IgD-negative memory B cell (primary cell): ENCODE data around the gene NTN1. TPM values are rescaled to one million over a fixed set of nuclear protein-coding genes. Genes with fewer than 3 reads are reported as not detected.
"Not testable (repeated sequence)": the region's sequence is repeated elsewhere in the genome, so short reads cannot be mapped to it uniquely, and the experiment has no call there.

Experiments
- H3K27ac Mint-ChIP-seq, 3 donors: one replicate each; pipeline ENCODE4 v1.8.0; 2020 to 2022; ENCODE audit warnings: mild to moderate bottlenecking in 3 of 3, mixed read lengths in 3 of 3, moderate library complexity in 1 of 3
- H3K27me3 Mint-ChIP-seq: one replicate; pipeline ENCODE4 v1.8.0; 2021; ENCODE audit warnings: mixed read lengths
- H3K36me3 Mint-ChIP-seq: one replicate; pipeline ENCODE4 v1.8.0; 2020; ENCODE audit warnings: mild to moderate bottlenecking, mixed read lengths
- H3K4me1 Mint-ChIP-seq, 3 donors: one replicate each; pipeline ENCODE4 v1.8.0; 2020 to 2022; ENCODE audit warnings: mixed read lengths in 3 of 3, mild to moderate bottlenecking in 1 of 3
- H3K4me3 Mint-ChIP-seq, 4 donors: one replicate each; pipeline ENCODE4 v1.8.0; 2020 to 2022; ENCODE audit warnings: mild to moderate bottlenecking in 4 of 4, mixed read lengths in 4 of 4, moderate library complexity in 3 of 4
- H3K9me3 Mint-ChIP-seq, 3 donors: one replicate each; pipeline ENCODE4 v1.8.0; 2020 to 2021; ENCODE audit warnings: mixed read lengths in 3 of 3, mild to moderate bottlenecking in 1 of 3
- polyA plus RNA-seq: library from polyadenylated mRNA; unstranded; fragments of 300-500 nt; fragmentation: Illumina TruSeq; gene quantifications from one replicate; pipeline ENCODE4 v1.2.3, GENCODE V29; 2021

Gene NTN1
- polyA plus RNA-seq: not detected

DNA sequence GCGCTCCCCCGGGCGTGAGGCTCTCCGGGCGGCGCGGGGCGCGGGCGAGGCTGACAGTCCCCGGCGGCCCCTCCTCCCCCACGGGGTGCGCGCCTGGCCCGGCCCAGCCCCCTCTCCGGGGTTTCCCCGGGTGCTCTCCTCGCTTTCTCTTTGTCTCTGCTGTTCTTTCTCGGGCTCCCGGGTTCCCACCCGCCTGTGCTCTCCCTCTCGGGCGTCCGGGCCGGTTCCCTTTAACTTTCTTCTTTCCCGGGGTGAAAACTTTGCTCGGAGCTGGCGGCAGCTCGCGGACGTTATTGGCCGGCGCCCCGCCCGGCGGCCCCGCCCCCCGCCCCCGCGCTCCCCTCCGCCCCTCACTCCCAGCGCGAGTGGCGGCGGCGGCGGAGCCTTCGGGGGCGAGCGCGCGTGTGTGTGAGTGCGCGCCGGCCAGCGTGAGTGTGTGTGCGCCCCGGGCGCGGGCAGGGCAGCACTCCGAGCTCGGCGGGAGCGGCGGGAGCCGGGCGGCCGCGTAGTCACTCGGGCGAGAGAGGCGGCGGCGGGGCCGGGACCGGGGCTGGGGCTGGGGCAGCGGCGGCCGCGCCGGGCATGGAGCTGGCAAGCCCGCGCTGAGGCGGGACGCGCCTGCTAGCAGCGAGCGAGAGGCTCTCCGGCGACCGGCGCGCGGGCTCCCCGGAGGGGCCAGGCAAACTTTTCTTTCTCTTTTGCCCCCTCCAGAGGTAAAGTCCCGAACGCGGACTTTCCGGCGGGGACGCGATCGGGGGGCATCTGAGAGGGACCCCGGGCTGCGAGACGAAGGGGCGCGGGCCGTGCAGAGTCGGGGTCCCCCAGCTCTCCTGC lies at the start of gene NTN1:
Gene NTN1 (plus strand): TSS at position 353 of the 834 bp plus-strand sequence. CDS start 864 bp downstream, outside the sequence.
- H3K27ac Mint-ChIP-seq: peak within 1 kb of the TSS; percentile 25 to 85 (median 67)
- H3K27me3 Mint-ChIP-seq: peaks cover 30% of the 10 kb centered on the region
- H3K9me3 Mint-ChIP-seq: peaks cover 0 to 2% (median 0%) of the 10 kb centered on the region in 3 donors
- H3K4me3 Mint-ChIP-seq: peak within 1 kb of the TSS; percentile 84 to 92 (median 92)
- H3K36me3 Mint-ChIP-seq: no peaks in the 10 kb centered on the region
- peaks cover 6 to 18% (median 9%) of the 10 kb centered on the region in 3 donors for H3K4me1 Mint-ChIP-seq

DNA sequence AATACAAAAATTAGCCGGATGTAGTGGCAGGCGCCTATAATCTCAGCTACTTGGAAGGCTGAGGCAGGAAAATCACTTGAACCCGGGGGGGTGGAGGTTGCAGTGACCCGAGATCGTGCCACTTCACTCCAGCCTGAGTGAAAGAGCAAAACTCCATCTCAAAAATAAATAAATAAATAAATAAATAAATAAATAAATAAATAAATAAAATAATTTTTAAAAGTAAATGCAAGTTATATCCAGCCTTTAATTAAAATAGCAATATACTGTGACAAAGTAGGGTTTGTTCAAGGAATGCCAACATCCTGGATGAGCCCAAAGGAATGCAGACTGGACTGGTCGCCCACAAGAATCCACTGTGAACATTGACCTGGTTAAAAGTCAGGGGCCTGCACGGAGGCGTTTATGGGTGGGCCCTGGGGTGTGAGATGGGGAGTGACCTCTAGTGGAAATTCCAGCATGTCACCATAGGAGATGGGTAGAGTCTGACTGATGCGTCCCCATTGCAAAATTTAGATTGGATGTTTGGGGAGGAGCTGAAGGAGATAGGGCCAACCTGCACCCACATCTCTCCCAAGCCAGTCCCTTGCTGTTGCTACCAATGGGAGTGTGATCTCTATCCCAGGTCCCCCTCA lies 46.1 kb upstream of the NTN1 start:
- peaks cover 0 to 6% (median 6%) of the 10 kb centered on the region in 3 donors for H3K9me3 Mint-ChIP-seq
- H3K4me1 Mint-ChIP-seq: peaks cover 5 to 8% (median 7%) of the 10 kb centered on the region in 3 donors
- H3K27ac Mint-ChIP-seq: no peak overlapping the region
- peaks cover 2% of the 10 kb centered on the region for H3K36me3 Mint-ChIP-seq
- H3K4me3 Mint-ChIP-seq: no peak overlapping the region
- no peaks in the 10 kb centered on the region for H3K27me3 Mint-ChIP-seq

DNA sequence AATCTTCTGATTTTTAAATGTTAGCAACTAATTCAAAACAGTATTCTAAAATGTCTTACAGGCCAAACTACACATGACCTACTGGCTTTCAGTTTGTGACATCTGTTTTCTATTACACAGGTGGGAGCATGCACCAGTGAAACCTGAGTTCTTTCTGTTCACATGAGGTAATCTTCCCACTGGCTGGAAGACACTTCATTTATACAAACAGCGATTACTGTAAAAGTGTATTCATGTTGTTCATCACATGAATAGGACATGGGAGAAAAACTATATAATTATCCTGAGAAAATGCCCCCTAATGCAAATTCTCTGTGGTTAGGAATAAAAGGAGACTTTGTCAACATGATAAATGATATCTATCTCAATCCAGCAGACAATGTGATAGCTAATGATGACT lies 44.7 kb upstream of the NTN1 start:
- H3K4me1 Mint-ChIP-seq: peaks cover 5 to 9% (median 7%) of the 10 kb centered on the region in 3 donors
- no peaks in the 10 kb centered on the region for H3K27me3 Mint-ChIP-seq
- H3K36me3 Mint-ChIP-seq: peaks cover 2% of the 10 kb centered on the region
- H3K4me3 Mint-ChIP-seq: no peak overlapping the region
- H3K9me3 Mint-ChIP-seq: no peaks in the 10 kb centered on the region
- H3K27ac Mint-ChIP-seq: peak overlapping the region in 1 of 3 donors; percentile 55

DNA sequence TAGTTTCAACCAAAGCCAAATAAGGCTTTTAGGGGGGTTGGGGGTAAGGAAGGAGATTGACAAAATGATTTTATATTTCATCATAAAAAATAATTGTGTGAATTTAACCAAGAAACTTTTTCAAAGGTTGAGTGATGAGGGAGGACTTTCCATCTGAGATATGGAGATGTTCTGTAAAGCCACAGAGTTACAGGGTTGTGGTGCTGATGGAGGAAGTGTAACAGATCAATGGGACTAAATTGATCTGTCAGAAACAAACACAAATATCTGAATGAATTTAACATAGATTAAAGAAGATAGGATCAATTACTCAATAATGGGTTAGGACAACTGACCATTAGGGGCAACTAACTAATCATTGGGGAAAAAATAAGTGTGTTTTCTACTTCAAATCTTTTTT lies 41.6 kb upstream of the NTN1 start:
- Mint-ChIP-seq H3K4me1 (peaks cover 4 to 14% (median 8%) of the 10 kb centered on the region in 3 donors), H3K4me3 (peak overlapping the region in 2 of 4 donors; percentile 13 to 84), H3K36me3 (peaks cover 2% of the 10 kb centered on the region), H3K9me3 (no peaks in the 10 kb centered on the region), H3K27me3 (no peaks in the 10 kb centered on the region), H3K27ac (peak overlapping the region in 2 of 3 donors; percentile 56 to 57)

DNA sequence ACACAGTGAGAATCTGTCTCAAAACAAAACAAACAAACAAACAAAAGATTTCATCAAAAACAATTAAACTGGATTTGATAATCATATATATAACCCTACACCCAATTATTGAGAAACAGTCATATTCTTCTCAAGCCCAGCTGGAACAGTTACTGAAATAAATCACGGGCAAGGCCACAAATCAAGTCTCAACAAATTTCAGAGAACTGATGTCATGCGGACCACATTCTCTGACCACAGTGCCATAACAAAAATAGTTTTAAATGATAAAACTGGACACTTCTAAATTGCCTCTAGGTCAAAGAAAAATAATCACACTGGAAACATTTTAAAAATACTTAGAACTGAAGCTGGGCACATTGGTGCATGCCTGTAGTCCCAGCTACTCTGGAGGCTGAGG lies 39.9 kb upstream of the NTN1 start:
- H3K4me3 Mint-ChIP-seq: no peak overlapping the region
- peaks cover 19 to 28% (median 23%) of the 10 kb centered on the region in 3 donors for H3K4me1 Mint-ChIP-seq
- H3K27ac Mint-ChIP-seq: peak overlapping the region in 1 of 3 donors; percentile 62
- peaks cover 2% of the 10 kb centered on the region for H3K27me3 Mint-ChIP-seq
- H3K36me3 Mint-ChIP-seq: peaks cover 2% of the 10 kb centered on the region
- H3K9me3 Mint-ChIP-seq: no peaks in the 10 kb centered on the region

DNA sequence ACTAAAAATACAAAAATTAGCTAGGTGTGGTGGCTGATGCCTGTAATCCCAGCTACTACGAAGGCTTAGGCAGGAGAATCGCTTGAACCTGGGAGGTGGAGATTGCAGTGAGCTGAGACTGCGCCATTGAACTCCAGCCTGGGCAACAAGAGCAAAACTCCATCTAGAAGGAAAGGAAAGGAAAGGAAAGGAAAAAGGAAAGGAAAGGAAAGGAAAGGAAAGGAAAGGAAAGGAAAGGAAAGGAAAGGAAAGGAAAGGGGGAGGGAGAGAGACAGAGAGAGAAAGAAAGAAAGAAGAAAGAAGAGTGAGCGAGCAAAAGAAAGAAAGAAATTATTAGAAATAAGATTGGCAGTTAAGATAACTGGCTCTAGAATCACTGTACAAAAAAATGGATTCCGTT lies 37.1 kb upstream of the NTN1 start:
- H3K27me3 Mint-ChIP-seq, H3K9me3 Mint-ChIP-seq, H3K4me3 Mint-ChIP-seq, H3K36me3 Mint-ChIP-seq: not testable (repeated sequence)
- peaks cover 17 to 28% (median 22%) of the 10 kb centered on the region in 3 donors for H3K4me1 Mint-ChIP-seq
- H3K27ac Mint-ChIP-seq: peak overlapping the region in 1 of 3 donors; percentile 71

DNA sequence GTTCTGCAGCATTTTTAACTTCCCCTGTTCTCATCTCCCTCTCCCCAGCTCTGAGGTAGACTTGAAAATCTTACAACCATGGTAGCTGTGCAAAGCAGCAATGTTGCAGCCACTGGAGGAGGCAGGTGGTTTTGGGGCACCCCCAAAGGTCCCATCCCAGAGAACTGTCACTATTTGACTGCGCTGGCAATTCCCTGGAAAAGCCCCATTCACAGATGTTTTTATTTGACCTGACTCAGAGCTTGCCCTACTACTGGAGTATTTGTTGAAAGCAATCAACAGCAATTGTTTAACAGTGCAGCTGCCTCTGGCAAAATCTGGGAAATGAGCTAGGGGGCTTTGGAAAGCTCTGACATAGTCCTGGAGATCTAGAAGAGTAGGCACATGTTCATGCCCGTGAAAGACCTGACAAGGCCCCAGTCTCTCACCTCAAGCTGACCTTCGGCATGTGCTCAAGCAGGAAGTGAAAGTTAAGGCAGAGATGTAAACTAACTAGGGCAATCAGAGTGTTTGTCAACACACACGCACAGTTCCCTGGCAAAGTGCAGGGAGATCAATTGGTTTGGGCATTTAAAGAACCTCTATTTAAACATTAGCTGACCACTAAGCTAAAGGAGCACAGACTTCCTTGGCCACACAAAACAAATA lies 36.1 kb upstream of the NTN1 start:
- Mint-ChIP-seq H3K36me3 (no peaks in the 10 kb centered on the region), H3K9me3 (no peaks in the 10 kb centered on the region), H3K27ac (peak overlapping the region; percentile 4 to 85 (median 4)), H3K27me3 (peaks cover 2% of the 10 kb centered on the region), H3K4me3 (peak overlapping the region in 3 of 4 donors; percentile 39 to 61 (median 45)), H3K4me1 (peaks cover 15 to 20% (median 17%) of the 10 kb centered on the region in 3 donors)

DNA sequence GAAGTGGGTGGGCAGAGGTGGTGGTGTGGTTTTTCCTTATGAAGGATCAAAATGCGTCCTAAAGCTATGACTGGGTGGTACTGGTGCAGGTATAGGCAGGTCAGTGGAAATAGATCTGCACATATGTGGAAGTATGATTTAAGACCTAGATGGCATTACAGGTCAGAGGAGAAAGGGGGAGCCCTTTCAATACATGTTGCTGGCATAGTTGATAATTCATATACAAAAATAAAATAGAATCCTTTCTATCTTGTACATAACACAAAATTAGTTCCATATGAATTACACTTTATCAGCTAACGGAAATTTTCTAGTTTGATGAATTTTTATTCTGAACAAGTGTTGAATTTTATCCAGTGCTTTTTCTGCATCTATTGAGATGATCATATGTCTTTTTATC lies 35.0 kb upstream of the NTN1 start:
- Mint-ChIP-seq H3K9me3 (no peaks in the 10 kb centered on the region), H3K4me3 (peak overlapping the region in 2 of 4 donors; percentile 59 to 61), H3K27ac (peak overlapping the region in 1 of 3 donors; percentile 13), H3K36me3 (no peaks in the 10 kb centered on the region), H3K27me3 (peaks cover 2% of the 10 kb centered on the region), H3K4me1 (peaks cover 15 to 19% (median 17%) of the 10 kb centered on the region in 3 donors)

DNA sequence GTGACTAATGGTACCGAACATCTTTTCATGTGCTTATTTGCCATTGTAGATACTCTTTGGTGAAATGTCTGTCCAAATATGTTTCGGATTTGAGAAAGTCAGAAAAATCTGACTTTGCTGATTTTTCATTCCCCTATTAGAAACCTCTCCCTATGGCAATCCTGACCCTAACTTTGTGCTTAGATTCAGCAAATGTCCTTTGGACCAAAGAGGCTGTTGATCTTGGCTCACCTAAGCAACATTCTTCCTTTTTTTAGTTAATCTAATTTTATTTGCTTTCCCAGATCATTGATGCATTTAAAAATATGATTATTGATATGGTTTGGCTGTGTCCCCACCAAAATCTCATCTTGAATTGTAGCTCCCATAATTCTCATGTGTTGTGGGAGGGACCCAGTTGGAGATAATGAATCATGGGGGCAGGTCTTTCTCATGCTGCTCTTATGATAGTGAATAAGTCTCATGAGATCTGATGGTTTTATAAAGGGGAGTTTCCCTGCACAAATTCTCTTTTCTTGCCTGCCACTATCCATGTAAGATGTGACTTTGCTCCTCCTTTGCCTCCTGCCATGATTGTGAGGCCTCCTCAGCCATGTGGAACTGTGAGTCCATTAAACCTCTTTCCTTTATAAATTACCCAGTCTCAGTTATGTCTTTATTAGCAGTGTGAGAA lies 32.9 kb upstream of the NTN1 start:
- not testable (repeated sequence) for H3K27me3 Mint-ChIP-seq, H3K4me3 Mint-ChIP-seq, H3K36me3 Mint-ChIP-seq, H3K27ac Mint-ChIP-seq, H3K9me3 Mint-ChIP-seq
- peaks cover 18 to 21% (median 20%) of the 10 kb centered on the region in 3 donors for H3K4me1 Mint-ChIP-seq

DNA sequence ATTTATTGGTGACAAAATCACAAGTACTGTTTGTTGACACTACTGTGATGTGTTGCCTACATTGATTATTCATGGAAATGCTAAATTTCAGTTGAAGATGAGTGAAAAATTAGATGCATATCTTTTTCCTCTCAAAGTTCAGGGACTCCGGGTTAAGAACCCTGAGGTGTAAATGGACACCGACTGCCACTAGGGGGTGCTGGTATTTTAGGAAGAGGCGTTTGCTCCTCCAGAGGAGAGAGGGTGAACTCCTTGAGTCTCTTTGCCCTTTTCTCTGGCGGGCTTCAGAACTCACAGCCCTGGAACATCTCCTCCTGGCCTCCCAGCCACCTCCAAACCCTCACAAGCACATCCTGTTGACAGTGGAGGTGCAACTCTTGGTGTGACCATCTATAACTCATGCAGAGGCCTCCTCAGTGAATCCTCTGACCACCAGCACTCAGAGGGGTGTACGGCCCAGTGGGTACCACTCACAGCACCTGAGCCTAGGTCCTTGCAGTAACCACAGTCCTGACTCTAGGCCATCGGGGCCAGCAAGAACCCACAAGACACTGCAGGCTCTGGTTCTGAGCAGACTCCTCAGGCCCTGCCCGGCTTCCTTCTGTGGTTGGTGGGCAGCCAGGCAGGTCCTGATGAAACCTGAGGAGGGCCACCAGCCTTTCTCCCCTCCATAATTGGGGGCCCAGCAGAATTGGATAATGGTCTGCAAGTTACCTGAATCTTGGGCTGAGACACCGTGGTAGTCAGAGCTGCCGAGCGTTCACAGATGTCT lies 29.6 kb upstream of the NTN1 start:
- H3K4me1 Mint-ChIP-seq: peaks cover 4 to 6% (median 5%) of the 10 kb centered on the region in 3 donors
- H3K4me3 Mint-ChIP-seq: no peak overlapping the region
- H3K9me3 Mint-ChIP-seq: no peaks in the 10 kb centered on the region
- H3K27me3 Mint-ChIP-seq: peaks cover 2% of the 10 kb centered on the region
- H3K36me3 Mint-ChIP-seq: no peaks in the 10 kb centered on the region
- no peak overlapping the region for H3K27ac Mint-ChIP-seq

DNA sequence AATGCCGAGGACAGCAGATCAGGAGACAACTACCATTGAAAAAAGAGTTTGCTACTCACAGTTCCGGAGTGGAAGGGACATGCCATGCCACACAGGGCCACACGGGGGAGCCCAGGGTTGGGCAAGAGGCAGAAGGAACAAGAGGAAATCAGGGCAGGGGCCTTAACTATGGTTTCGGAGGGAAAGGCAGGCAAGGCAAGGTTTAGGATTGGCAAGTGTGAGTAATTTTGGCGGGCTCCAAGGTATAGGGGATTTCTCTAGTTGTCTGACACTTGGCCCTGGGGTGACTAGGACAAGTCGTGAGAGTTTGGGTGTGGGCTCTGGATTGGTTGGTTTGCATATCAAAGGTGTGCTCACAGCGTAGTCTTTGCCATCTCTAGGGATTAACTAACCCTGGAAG lies 27.0 kb upstream of the NTN1 start:
- no peaks in the 10 kb centered on the region for H3K36me3 Mint-ChIP-seq
- H3K9me3 Mint-ChIP-seq: no peaks in the 10 kb centered on the region
- H3K4me1 Mint-ChIP-seq: peaks cover 4 to 10% (median 5%) of the 10 kb centered on the region in 3 donors
- peaks cover 2% of the 10 kb centered on the region for H3K27me3 Mint-ChIP-seq
- H3K4me3 Mint-ChIP-seq: peak overlapping the region in 1 of 4 donors; percentile 42
- no peak overlapping the region for H3K27ac Mint-ChIP-seq

DNA sequence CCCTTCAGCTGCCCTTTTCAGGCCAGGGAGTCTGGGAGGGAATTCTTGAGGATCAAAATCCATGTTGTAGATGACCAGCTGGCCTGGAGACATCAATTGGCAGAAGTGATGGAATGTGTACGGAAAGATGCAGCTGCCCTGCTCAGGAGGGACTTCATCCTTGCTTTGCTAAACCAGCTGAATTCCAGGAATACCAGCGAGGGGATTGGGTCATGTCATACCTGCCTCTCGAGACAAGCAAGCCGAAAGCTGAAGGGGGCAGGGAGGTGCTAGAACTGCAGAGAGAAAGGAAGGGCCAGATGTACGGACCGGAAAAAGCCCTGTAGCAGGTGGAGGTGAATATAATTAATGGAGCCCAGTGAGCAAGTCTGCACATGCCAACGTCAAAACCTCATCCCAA lies 25.6 kb upstream of the NTN1 start:
- no peaks in the 10 kb centered on the region for H3K9me3 Mint-ChIP-seq
- H3K4me3 Mint-ChIP-seq: no peak overlapping the region
- H3K27me3 Mint-ChIP-seq: peaks cover 2% of the 10 kb centered on the region
- H3K27ac Mint-ChIP-seq: no peak overlapping the region
- peaks cover 5 to 12% (median 7%) of the 10 kb centered on the region in 3 donors for H3K4me1 Mint-ChIP-seq
- H3K36me3 Mint-ChIP-seq: no peaks in the 10 kb centered on the region

DNA sequence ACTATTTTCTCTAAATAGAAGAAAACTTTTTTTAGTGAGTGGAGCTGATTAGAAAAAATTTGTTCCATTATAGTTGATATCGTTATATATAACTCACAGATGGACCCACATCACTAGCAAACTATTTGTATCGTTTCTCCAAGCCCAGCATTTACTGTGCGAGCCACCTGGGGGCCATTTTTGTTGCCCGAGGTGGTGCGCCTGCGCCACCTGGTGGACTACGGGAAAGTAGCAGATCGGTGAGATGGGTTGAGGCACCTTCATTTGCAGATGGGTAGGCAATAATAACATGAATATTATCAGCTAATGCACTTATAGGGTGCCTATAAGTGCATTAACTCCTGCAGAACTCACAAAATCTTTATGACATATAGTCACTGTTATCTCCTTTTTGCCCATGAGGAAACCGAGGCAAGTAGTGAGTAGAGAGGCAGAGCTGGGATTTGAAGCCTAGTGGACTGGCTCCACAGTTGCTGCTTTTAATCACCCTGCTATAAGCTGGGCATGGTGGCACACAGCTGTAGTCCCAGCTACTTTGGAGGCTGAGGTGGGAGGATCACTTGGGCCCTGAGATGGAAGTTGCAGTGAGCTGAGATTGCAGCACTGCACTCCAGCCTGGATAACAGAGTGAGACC lies 23.2 kb upstream of the NTN1 start:
- Mint-ChIP-seq H3K9me3 (no peaks in the 10 kb centered on the region), H3K4me1 (peaks cover 12 to 20% (median 16%) of the 10 kb centered on the region in 3 donors), H3K36me3 (no peaks in the 10 kb centered on the region), H3K27ac (peak overlapping the region in 1 of 3 donors; percentile 40), H3K4me3 (no peak overlapping the region), H3K27me3 (peaks cover 11% of the 10 kb centered on the region)
